H1 (cell line): ENCODE results near the gene ZAR1L. TPM values are rescaled to one million over a fixed set of nuclear protein-coding genes. Genes with fewer than 3 reads are reported as not detected.

Experiments used
- CTBP2 ChIP-seq: IDR thresholded peaks from 2 replicates; pipeline ENCODE4 v1.7.0; 2011; ENCODE audit warnings: borderline replicate concordance, mild to moderate bottlenecking, moderate library complexity, mixed read lengths, low read length; ENCODE audit not compliant: insufficient read depth, insufficient read length
- GTF2F1 ChIP-seq: IDR thresholded peaks from 2 replicates; pipeline ENCODE4 v1.6.1; 2012; ENCODE audit warnings: low read depth, low read length, improper control_type of control experiment, borderline replicate concordance
- HDAC2 ChIP-seq, 2 experiments: fragments of 300-600 bp in 1 of 2; sonication (generic) in 1 of 2; IDR thresholded peaks; 2 replicates each; pipeline ENCODE4 v1.6.1; 2011 to 2012; ENCODE audit warnings: low read depth in 2 of 2, low read length in 2 of 2, mild to moderate bottlenecking in 2 of 2, moderate library complexity in 2 of 2, borderline replicate concordance in 1 of 2, inconsistent platforms in 1 of 2
- MAX ChIP-seq: IDR thresholded peaks from 2 replicates; pipeline ENCODE4 v1.6.1; 2012; ENCODE audit warnings: inconsistent platforms
- TCF12 ChIP-seq: IDR thresholded peaks from 2 replicates; pipeline ENCODE4 v1.6.1; 2011; ENCODE audit warnings: low read depth, mild to moderate bottlenecking, low read length
- polyA plus RNA-seq, 7 experiments: library from polyadenylated mRNA; depleted of rRNA in 3 of 7; stranded (reverse) in 5 of 7; unstranded in 2 of 7; fragments of >200 nt in 5 of 7; fragments of 200-250 nt in 2 of 7; gene quantifications; 1 replicate in 5 of 7; 2 replicates in 1 of 7; 4 replicates in 1 of 7; pipeline versions ENCODE4 v1.2.1 to v1.2.3, GENCODE V29; 2011 to 2013; ENCODE audit warnings: missing spikeins in 2 of 7, mixed read lengths in 2 of 7
- total RNA-seq: library from RNA; stranded (reverse); fragmentation: NEBNext Ultra II Directional; extraction: Animal tissue kit (Norgen Biotek cat#: 25700); gene quantifications from 2 replicates; pipeline ENCODE4 v1.2.1, GENCODE V29; 2021
- TF ChIP-seq, protein P1 (sequence below): IDR thresholded peaks from 2 replicates; pipeline ENCODE4 v1.6.1; 2012; ENCODE audit warnings: inconsistent platforms

ZAR1L gene
- total and polyA plus RNA-seq, 2 of the 8 experiments (the other 6 are each of a cell fraction or from before 2014, with no cell fraction given), result 0.19 to 0.30 TPM

DNA sequence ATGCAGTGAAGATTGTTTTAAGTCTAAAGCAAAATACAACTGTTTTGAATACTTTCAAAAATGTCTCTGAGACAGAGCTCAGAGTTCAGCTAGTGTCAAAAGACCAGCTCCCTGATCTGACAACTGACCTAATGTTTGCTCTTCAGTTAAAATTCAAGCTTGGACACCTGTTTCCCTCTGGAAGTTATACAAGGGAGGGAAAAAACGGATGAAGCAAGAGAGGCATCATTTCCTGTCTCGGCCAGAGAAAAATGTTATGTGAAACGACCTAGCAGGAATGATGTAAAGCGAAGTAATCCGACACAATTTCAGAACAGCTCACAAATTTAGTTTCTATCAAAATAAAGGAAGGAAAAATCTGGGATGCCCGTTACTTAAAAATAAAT lies 59.4 kb downstream of the ZAR1L start (continued):
- TF ChIP-seq, protein P1, sequence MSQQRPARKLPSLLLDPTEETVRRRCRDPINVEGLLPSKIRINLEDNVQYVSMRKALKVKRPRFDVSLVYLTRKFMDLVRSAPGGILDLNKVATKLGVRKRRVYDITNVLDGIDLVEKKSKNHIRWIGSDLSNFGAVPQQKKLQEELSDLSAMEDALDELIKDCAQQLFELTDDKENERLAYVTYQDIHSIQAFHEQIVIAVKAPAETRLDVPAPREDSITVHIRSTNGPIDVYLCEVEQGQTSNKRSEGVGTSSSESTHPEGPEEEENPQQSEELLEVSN, result no peak
- TF ChIP-seq TCF12 (no peak), GTF2F1 (no peak), CTBP2 (no peak), MAX (no peak), HDAC2 (IDR thresholded peaks at IDR 0.05; ENCODE audit: borderline replicate concordance in 1 of 2, low read depth in 2 of 2, low read length in 2 of 2) (no peak)
- TF ChIP-seq, all 59 proteins: peak for 0
